Caco-2 (cell line): ENCODE measurements around the gene GRK3. TPM values are rescaled to one million over a fixed set of nuclear protein-coding genes. Genes with fewer than 3 reads are reported as not detected.
"Not testable (repeated sequence)": the region's sequence is repeated elsewhere in the genome, so short reads cannot be mapped to it uniquely, and the experiment has no call there.

ENCODE experiments used
- BruUV-seq: library from RNA; stranded (reverse); fragments of 400-500 nt; replicated peaks from 2 replicates; lab custom pipeline; 2021; lab: Mats Ljungman, UMichigan
- CTCF ChIA-PET: fragments of 300-600 bp; sonication (Branson Sonifier 250); formaldehyde crosslinking; loops from one replicate; lab custom pipeline; 2022; ENCODE audit warnings: antibody characterized with exemption; lab: Charles Lee
- POLR2A ChIA-PET: fragments of 300-600 bp; sonication (Branson Sonifier 250); formaldehyde crosslinking; loops from one replicate; lab custom pipeline; 2022; ENCODE audit warnings: antibody characterized with exemption; lab: Charles Lee
- DNase-seq, 2 experiments: peaks; one replicate each; pipeline versions ENCODE4 v3.0.0 to v3.0.0-alpha.2; 2020 to 2022
- H3K27me3 ChIP-seq: replicated peaks from 2 replicates; pipeline ENCODE4 v1.6.0; 2011; ENCODE audit warnings: low read length; ENCODE audit not compliant: control insufficient read depth, insufficient read depth
- H3K36me3 ChIP-seq: 2 replicates; pipeline ENCODE4 v1.5.1; 2011; ENCODE audit warnings: low read length; ENCODE audit not compliant: control insufficient read depth, insufficient read depth
- H3K4me1 ChIP-seq: fragments of 250-450 bp; sonication (Bioruptor Pico); 2 replicates; pipeline ENCODE4 v1.5.1; 2020; ENCODE audit warnings: mild to moderate bottlenecking
- H3K4me3 ChIP-seq: 2 replicates; pipeline ENCODE4 v1.5.1; 2011; ENCODE audit warnings: low read depth, mild to moderate bottlenecking, control low read depth, low read length
- H3K9me3 ChIP-seq: fragments of 250-450 bp; sonication (Bioruptor Pico); 2 replicates; pipeline ENCODE4 v1.5.1; 2020; ENCODE audit warnings: mild to moderate bottlenecking, moderate library complexity
- H3K27ac Mint-ChIP-seq: one replicate; pipeline ENCODE4 v1.8.0; 2022; ENCODE audit warnings: mixed read lengths; ENCODE audit not compliant: unreplicated experiment
- H3K27me3 Mint-ChIP-seq: one replicate; pipeline ENCODE4 v1.8.0; 2022; ENCODE audit warnings: mixed read lengths; ENCODE audit not compliant: insufficient read depth, unreplicated experiment
- H3K36me3 Mint-ChIP-seq: one replicate; pipeline ENCODE4 v1.8.0; 2022; ENCODE audit warnings: mild to moderate bottlenecking, mixed read lengths; ENCODE audit not compliant: insufficient read depth, unreplicated experiment
- H3K4me1 Mint-ChIP-seq: one replicate; pipeline ENCODE4 v1.8.0; 2022; ENCODE audit warnings: low read depth, mixed read lengths; ENCODE audit not compliant: unreplicated experiment
- H3K4me3 Mint-ChIP-seq: one replicate; pipeline ENCODE4 v1.8.0; 2022; ENCODE audit warnings: mild to moderate bottlenecking, moderate library complexity, mixed read lengths; ENCODE audit not compliant: unreplicated experiment
- H3K9me3 Mint-ChIP-seq: one replicate; pipeline ENCODE4 v1.8.0; 2022; ENCODE audit warnings: mixed read lengths; ENCODE audit not compliant: unreplicated experiment
- CTCF ChIP-seq, 2 experiments: fragments of 200-600 bp in 1 of 2; IDR thresholded peaks; 1 replicate in 1 of 2; 2 replicates in 1 of 2; pipeline versions ENCODE4 v1.5.1 to v1.8.0; 2011 to 2022; ENCODE audit warnings: antibody characterized with exemption in 1 of 2, control low read depth in 1 of 2, inconsistent platforms in 1 of 2, low read depth in 1 of 2, low read length in 1 of 2, mild to moderate bottlenecking in 1 of 2, moderate library complexity in 1 of 2; ENCODE audit not compliant: insufficient read depth in 1 of 2, severe bottlenecking in 1 of 2, unreplicated experiment in 1 of 2
- intact Hi-C: fragments of 100-400 bp; cut with micrococcal nuclease; formaldehyde crosslinking; loops from one replicate; pipeline ENCODE4 v1.10.0; 2022; ENCODE audit not compliant: unreplicated experiment
- total RNA-seq: library from RNA; stranded (reverse); gene quantifications from 2 replicates; pipeline ENCODE4 v1.2.3, GENCODE V29; 2022

The GRK3 gene
- total RNA-seq, 1 experiment from 2014 or later = 9.7 TPM

GRCh38 chr22:25582946-25583345 lies 18.5 kb downstream of the GRK3 start:
- Histone ChIP-seq H3K4me1 (no peaks in the 10 kb centered on the region), H3K4me3 (no peak overlapping the region), H3K36me3 (no peaks in the 10 kb centered on the region), H3K9me3 (no peaks in the 10 kb centered on the region), H3K27me3 (no peaks in the 10 kb centered on the region)
- DNase-seq = no peak
- Mint-ChIP-seq H3K9me3 (no peaks in the 10 kb centered on the region), H3K36me3 (no peaks in the 10 kb centered on the region), H3K4me1 (no peaks in the 10 kb centered on the region), H3K27me3 (peaks cover 2% of the 10 kb centered on the region), H3K27ac (no peak overlapping the region), H3K4me3 (no peak overlapping the region)
- TF ChIP-seq CTCF (IDR thresholded peaks at IDR 0.05; ENCODE audit: insufficient read depth in 1 of 2, low read depth in 1 of 2, low read length in 1 of 2, severe bottlenecking in 1 of 2, unreplicated experiment in 1 of 2) = no peak
- CTCF ChIA-PET = no interaction called here
- BruUV-seq = no TSS peak
- POLR2A ChIA-PET = no interaction called here
- intact Hi-C loops = no loop called here

DNA sequence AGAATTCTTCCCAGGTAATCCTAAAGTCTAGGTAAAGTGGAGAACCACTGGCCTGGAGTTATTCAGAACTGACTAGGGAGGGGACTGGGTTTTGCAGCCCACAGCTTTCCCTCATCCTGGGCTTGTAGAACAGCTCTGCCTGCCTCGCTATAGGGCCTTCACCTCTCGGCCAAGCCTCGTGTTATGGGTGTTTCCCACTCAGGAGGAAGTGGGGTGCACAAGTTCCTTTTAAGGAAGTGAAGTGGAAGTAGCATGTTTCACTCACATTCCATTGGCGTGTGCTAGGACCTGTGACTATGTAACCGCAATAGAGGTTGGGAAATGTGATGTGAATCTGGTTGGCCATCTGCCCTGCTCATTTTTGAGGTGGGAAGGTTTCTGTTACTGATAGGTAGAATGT lies 20.5 kb downstream of the GRK3 start:
- H3K36me3 ChIP-seq, H3K4me3 ChIP-seq, H3K9me3 Mint-ChIP-seq, DNase-seq, H3K9me3 ChIP-seq, BruUV-seq, CTCF ChIA-PET, H3K4me1 Mint-ChIP-seq, intact Hi-C loops, H3K27me3 Mint-ChIP-seq, POLR2A ChIA-PET, H3K27me3 ChIP-seq, H3K36me3 Mint-ChIP-seq, H3K4me1 ChIP-seq, H3K27ac Mint-ChIP-seq, H3K4me3 Mint-ChIP-seq: not testable (repeated sequence)

GRCh38 chr22:25589664-25590063 lies 25.2 kb downstream of the GRK3 start:
- H3K4me1 ChIP-seq, H3K27me3 Mint-ChIP-seq, H3K36me3 Mint-ChIP-seq, H3K9me3 ChIP-seq, H3K27me3 ChIP-seq, intact Hi-C loops, DNase-seq, H3K4me3 Mint-ChIP-seq, H3K27ac Mint-ChIP-seq, POLR2A ChIA-PET, CTCF ChIA-PET, BruUV-seq, H3K4me1 Mint-ChIP-seq, H3K4me3 ChIP-seq, H3K36me3 ChIP-seq: not testable (repeated sequence)
- peaks cover 17% of the 10 kb centered on the region for H3K9me3 Mint-ChIP-seq

DNA sequence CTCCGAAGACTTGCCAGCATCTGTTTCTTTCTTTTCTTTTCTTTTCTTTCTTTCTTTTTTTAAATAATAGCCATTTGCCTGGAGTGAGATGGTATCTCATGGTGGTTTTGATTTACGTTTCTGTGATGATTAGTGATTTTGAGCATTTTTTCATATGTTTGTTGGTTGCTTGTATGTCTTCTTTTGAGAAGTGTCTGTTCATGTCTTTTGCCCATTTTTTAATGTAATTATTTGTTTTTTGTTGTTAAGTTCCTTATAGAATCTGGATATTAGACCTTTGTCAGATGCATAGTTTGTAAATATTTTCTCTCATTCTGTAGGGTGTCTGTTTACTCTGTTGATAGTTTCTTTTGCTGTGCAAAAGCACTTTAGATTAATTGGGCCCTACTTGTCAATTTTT lies 28.8 kb downstream of the GRK3 start:
- H3K4me1 ChIP-seq, H3K27me3 ChIP-seq, H3K4me3 Mint-ChIP-seq, CTCF ChIA-PET, H3K4me1 Mint-ChIP-seq, intact Hi-C loops, BruUV-seq, POLR2A ChIA-PET, H3K36me3 Mint-ChIP-seq, H3K9me3 ChIP-seq, H3K27me3 Mint-ChIP-seq, H3K27ac Mint-ChIP-seq, DNase-seq, H3K4me3 ChIP-seq, H3K36me3 ChIP-seq: not testable (repeated sequence)
- H3K9me3 Mint-ChIP-seq = peaks cover 17% of the 10 kb centered on the region
